ENCODE data around the gene KHDRBS1. TPM values are rescaled to one million over a fixed set of nuclear protein-coding genes. Genes with fewer than 3 reads are reported as not detected.
A peak's percentile ranks its signal among the peaks of the same experiment; 100 is the strongest.
"Not testable (repeated sequence)": the region's sequence is repeated elsewhere in the genome, so short reads cannot be mapped to it uniquely, and the experiment has no call there.

The KHDRBS1 gene
- total RNA-seq, 1 experiment from 2014 or later = 86.7 TPM

DNA sequence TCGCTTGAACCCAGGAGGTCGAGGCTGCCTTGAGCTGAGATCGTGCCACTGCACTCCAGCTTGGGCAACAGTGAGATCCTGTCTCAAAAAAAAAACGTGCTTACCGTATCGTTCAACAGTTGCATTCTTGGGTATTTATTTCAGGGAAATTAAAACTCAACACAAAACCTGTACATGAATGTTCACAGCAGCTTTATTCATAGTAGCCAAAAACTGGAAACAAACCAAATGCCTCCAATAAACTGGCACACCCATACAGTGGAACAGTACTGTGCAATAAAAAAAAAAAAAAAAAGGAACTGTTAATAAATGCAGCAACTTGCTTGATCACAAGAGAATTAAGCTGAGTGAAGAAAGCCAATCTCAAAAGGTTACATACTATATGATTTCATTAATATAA is 6.7 kb downstream of the KHDRBS1 start:
- DNase-seq = no peak
- Histone ChIP-seq H3F3A (ENCODE audit: low read length, unreplicated experiment) (no peaks in the 10 kb centered on the region), H3K79me2 (ENCODE audit: low read length) (peaks cover 100% of the 10 kb centered on the region), H3K9ac (ENCODE audit: low read length) (no peak overlapping the region), H3K9me2 (replicated peaks; ENCODE audit: low read length) (no peaks in the 10 kb centered on the region), H3K27me3 (ENCODE audit: low read length) (no peaks in the 10 kb centered on the region), H3K4me2 (ENCODE audit: low read length) (no peak overlapping the region), H3K36me3 (ENCODE audit: low read depth, low read length) (peaks cover 15% of the 10 kb centered on the region), H3K27ac (ENCODE audit: low read length) (no peak overlapping the region), H4K20me1 (ENCODE audit: low read length) (peaks cover 72% of the 10 kb centered on the region), H3K4me1 (ENCODE audit: insufficient read depth, low read length) (peaks cover 7% of the 10 kb centered on the region; the same call in 1 of the 2 replicates), H3K9me3 (ENCODE audit: low read length) (no peaks in the 10 kb centered on the region), H2AFZ (ENCODE audit: low read length) (no peak overlapping the region), H3K4me3 (ENCODE audit: low read length) (no peak overlapping the region)
- ChIA-PET POLR2A (ENCODE audit: unreplicated experiment) (interaction anchor here (0.6 kb wide), 1 partner anchor 46 kb away, joined by 12 read pairs; no protein-coding TSS in a partner anchor), CTCF (interaction anchor here (0.6 kb wide), 1 partner anchor 11 kb away, joined by 7 read pairs; no protein-coding TSS in a partner anchor)
- intact Hi-C loops (cut with micrococcal nuclease) = no loop called here
- TF ChIP-seq EZH2phosphoT487 (IDR thresholded peaks at IDR 0.05; ENCODE audit: borderline replicate concordance, low read length) = no peak
- no peak for TF ChIP-seq EZH2 (IDR thresholded peaks at IDR 0.05; ENCODE audit: low read length, unreplicated experiment)
- TF ChIP-seq, protein P1, sequence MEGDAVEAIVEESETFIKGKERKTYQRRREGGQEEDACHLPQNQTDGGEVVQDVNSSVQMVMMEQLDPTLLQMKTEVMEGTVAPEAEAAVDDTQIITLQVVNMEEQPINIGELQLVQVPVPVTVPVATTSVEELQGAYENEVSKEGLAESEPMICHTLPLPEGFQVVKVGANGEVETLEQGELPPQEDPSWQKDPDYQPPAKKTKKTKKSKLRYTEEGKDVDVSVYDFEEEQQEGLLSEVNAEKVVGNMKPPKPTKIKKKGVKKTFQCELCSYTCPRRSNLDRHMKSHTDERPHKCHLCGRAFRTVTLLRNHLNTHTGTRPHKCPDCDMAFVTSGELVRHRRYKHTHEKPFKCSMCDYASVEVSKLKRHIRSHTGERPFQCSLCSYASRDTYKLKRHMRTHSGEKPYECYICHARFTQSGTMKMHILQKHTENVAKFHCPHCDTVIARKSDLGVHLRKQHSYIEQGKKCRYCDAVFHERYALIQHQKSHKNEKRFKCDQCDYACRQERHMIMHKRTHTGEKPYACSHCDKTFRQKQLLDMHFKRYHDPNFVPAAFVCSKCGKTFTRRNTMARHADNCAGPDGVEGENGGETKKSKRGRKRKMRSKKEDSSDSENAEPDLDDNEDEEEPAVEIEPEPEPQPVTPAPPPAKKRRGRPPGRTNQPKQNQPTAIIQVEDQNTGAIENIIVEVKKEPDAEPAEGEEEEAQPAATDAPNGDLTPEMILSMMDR (conservative IDR thresholded peaks at IDR 0.05; ENCODE audit: low read depth, low read length) = no peak
- BruUV-seq (replicated peaks) = no TSS peak
- ATAC-seq = peak; percentile 55

DNA sequence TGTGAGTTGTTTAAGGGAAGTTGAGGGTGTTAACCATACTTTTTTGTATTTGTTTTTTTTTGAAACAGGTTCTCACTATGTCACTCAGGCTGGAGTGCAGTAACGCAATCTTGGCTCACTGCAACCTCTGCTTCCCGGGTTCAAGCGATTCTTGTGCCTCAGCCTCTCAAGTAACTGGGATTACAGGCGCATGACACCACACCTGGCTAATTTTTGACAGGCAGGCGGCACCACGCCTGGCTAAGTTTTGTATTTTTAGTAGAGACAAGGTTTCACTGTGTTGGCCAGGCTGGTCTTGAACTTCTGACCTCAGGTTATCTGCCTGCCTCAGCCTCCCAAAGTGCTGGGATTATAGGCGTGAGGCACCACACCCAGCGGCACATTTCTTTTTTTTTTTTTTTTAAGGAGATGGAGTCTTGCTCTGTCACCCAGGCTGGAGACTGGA is 7.9 kb downstream of the KHDRBS1 start:
- POLR2A ChIA-PET (ENCODE audit: unreplicated experiment); H3K4me2 ChIP-seq (ENCODE audit: low read length); H3K27ac ChIP-seq (ENCODE audit: low read length); H3F3A ChIP-seq (ENCODE audit: low read length, unreplicated experiment); H3K27me3 ChIP-seq (ENCODE audit: low read length); H3K4me3 ChIP-seq (ENCODE audit: low read length); BruUV-seq (replicated peaks); H3K9me2 ChIP-seq (replicated peaks; ENCODE audit: low read length); H3K9ac ChIP-seq (ENCODE audit: low read length); DNase-seq; ATAC-seq; H3K9me3 ChIP-seq (ENCODE audit: low read length); CTCF ChIA-PET; H2AFZ ChIP-seq (ENCODE audit: low read length); H3K4me1 ChIP-seq (ENCODE audit: insufficient read depth, low read length); intact Hi-C loops (cut with micrococcal nuclease): not testable (repeated sequence)
- Histone ChIP-seq H3K79me2 (ENCODE audit: low read length) (peaks cover 100% of the 10 kb centered on the region), H3K36me3 (ENCODE audit: low read depth, low read length) (peaks cover 10% of the 10 kb centered on the region), H4K20me1 (ENCODE audit: low read length) (peaks cover 66% of the 10 kb centered on the region)

DNA sequence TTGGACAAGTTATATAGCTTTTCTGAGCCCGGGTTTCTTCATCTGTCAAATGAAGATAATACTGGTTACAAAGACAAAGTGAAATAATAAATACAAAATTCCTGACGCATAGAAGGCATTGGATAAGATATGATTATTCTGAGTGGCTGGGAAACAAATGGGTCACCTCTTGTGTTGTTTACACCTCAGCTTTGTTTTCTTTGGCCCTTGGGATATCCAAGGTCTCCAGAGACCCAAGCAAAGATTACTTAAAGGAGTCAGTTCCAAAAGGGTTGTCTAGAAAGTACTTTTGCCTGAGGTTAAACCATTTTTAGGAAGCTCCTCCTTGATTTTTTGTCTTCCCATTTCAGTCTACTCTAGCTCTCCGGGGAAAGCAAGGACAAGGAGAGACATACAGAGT is 9.7 kb downstream of the KHDRBS1 start:
- peaks cover 99% of the 10 kb centered on the region for H3K79me2 ChIP-seq (ENCODE audit: low read length)
- H3K27ac ChIP-seq (ENCODE audit: low read length) = no peak overlapping the region
- ChIA-PET CTCF (interaction anchor here (0.6 kb wide), 1 partner anchor 153 kb away, joined by 4 read pairs; no protein-coding TSS in a partner anchor), POLR2A (ENCODE audit: unreplicated experiment) (no interaction called here)
- no peaks in the 10 kb centered on the region for H3K4me1 ChIP-seq (ENCODE audit: insufficient read depth, low read length)
- H3F3A ChIP-seq (ENCODE audit: low read length, unreplicated experiment) = no peaks in the 10 kb centered on the region
- no peak for TF ChIP-seq EZH2 (IDR thresholded peaks at IDR 0.05; ENCODE audit: low read length, unreplicated experiment)
- TF ChIP-seq, protein P1 (conservative IDR thresholded peaks at IDR 0.05; ENCODE audit: low read depth, low read length) = no peak
- no peak for TF ChIP-seq EZH2phosphoT487 (IDR thresholded peaks at IDR 0.05; ENCODE audit: borderline replicate concordance, low read length)
- ATAC-seq = no peak
- no peak for DNase-seq
- H3K9me2 ChIP-seq (replicated peaks; ENCODE audit: low read length) = no peaks in the 10 kb centered on the region
- H3K4me3 ChIP-seq (ENCODE audit: low read length) = no peak overlapping the region
- no peak overlapping the region for H3K9ac ChIP-seq (ENCODE audit: low read length)
- BruUV-seq (replicated peaks) = no TSS peak
- no peak overlapping the region for H3K4me2 ChIP-seq (ENCODE audit: low read length)
- H3K9me3 ChIP-seq (ENCODE audit: low read length) = no peaks in the 10 kb centered on the region
- H3K27me3 ChIP-seq (ENCODE audit: low read length) = no peaks in the 10 kb centered on the region
- H4K20me1 ChIP-seq (ENCODE audit: low read length) = peaks cover 63% of the 10 kb centered on the region
- intact Hi-C loops (cut with micrococcal nuclease) = no loop called here
- peaks cover 8% of the 10 kb centered on the region for H3K36me3 ChIP-seq (ENCODE audit: low read depth, low read length)
- no peak overlapping the region for H2AFZ ChIP-seq (ENCODE audit: low read length)

Measured in PC-3 (cell line).